Epithelial cell of proximal tubule (primary cell): ENCODE results near the gene ZC3HAV1L. TPM values are rescaled to one million over a fixed set of nuclear protein-coding genes. Genes with fewer than 3 reads are reported as not detected.

Experiments used
- DNase-seq: peaks from one replicate; pipeline ENCODE4 v3.0.0-alpha.2; 2011; ENCODE audit warnings: low read depth
- H3K4me3 ChIP-seq: 2 replicates; pipeline ENCODE4 v1.5.1; 2011; ENCODE audit warnings: low read depth, mild to moderate bottlenecking, low read length
- total RNA-seq: library from RNA; depleted of rRNA; stranded (reverse); fragments of >200 nt; gene quantifications from 2 replicates; pipeline ENCODE4 v1.2.3, GENCODE V29; 2015
- TF ChIP-seq, protein P1 (sequence below): conservative IDR thresholded peaks from 2 replicates; pipeline ENCODE4 v1.5.1; 2012; ENCODE audit warnings: low read depth, mild to moderate bottlenecking, low read length

ZC3HAV1L gene
- total RNA-seq, 1 donor from 2014 or later: 39.3 TPM

DNA sequence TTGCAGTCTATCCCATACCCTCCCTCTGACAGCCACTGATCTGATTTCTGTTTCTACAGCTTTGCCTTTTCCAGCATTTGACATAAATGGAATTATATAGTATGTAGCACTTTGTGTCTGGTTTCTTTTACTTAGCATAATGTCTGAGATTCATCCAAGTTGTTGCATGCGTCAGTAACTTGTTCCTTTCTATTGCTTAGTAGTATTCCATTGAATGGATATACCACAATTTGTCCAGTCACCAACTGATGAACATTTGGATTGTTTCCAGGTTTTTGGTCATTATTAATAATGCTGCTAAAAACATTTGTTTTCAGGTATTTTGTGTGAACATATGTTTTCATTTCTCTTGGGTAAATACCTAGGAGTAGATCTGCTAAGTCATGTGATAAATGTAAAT is 48.2 kb downstream of the ZC3HAV1L start:
- no peak overlapping the region for H3K4me3 ChIP-seq
- TF ChIP-seq, protein P1, sequence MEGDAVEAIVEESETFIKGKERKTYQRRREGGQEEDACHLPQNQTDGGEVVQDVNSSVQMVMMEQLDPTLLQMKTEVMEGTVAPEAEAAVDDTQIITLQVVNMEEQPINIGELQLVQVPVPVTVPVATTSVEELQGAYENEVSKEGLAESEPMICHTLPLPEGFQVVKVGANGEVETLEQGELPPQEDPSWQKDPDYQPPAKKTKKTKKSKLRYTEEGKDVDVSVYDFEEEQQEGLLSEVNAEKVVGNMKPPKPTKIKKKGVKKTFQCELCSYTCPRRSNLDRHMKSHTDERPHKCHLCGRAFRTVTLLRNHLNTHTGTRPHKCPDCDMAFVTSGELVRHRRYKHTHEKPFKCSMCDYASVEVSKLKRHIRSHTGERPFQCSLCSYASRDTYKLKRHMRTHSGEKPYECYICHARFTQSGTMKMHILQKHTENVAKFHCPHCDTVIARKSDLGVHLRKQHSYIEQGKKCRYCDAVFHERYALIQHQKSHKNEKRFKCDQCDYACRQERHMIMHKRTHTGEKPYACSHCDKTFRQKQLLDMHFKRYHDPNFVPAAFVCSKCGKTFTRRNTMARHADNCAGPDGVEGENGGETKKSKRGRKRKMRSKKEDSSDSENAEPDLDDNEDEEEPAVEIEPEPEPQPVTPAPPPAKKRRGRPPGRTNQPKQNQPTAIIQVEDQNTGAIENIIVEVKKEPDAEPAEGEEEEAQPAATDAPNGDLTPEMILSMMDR: no peak
- no peak for DNase-seq

DNA sequence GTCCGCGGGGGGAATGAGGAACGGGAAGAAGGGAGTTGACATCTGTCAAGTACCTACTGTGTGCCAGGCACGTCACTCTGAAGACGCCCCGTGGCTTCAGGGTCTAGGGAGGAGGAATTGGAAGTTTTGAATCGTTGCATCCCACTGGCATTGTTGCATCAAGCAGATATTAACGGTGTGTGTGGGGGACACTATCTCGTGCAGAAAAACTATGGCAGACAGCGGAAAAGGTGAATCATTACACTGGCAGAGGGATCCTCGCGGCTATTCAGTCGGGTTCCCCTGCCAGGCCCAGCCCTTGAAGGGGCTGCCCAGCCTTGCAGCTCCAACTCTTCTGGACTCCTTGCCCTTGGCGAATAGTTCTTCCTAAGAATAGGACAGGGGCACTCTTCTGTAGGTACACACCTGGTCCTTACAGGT is 53.6 kb downstream of the ZC3HAV1L start:
- TF ChIP-seq, protein P1: no peak
- DNase-seq: no peak
- peak overlapping the region; percentile 63 for H3K4me3 ChIP-seq

DNA sequence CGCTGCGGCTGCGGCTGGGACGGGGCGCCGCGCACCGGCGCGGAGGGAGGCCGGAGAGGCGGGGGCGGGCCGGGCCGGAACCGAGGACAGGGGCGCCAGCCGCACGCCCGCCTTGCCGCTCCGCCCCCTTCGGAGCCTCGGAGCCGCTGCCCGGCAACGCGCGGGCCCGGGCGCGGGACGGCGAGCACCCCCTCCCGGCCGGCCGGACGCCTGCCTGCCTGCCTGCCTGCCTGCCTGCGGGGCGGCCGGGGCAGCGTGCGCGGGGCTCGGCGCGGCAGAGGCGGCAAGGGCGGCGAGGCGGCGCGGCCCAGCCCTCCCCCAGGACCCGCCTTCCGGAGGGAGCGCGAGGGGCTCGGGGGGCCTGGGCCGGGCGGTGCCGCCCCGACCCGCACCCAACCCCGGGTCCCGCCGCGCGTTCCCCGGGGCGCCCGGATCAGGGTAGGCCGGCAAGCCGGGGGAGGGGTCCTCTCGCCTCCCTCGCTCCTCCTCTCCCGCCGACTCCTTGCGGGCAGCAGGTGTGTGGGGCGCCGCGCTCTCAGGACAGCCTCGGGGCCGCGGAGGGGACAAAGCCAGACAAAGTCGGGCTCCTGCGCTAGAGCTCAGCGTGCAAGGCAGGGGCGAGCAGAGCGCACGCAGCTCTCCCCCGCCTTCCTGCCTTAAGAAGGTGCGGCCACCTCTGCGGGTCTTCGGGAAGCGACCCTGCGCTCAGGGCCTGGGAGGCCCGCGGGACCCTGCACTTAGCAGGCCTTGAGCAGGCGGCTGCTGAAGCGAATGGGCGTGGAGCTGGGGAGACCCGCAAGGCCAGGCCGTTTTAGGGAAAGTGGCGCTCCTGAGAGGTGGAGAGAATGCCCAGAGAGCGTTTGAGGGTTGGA is 54.3 kb downstream of the ZC3HAV1L start, which contains the start of gene KIAA1549:
Gene KIAA1549, minus strand, starts transcription at position 58 of the 872 bp plus-strand sequence. CDS start 120 bp downstream, outside the sequence.
- H3K4me3 ChIP-seq: peak within 1 kb of the TSS; percentile 71
- no peak for DNase-seq
- TF ChIP-seq, protein P1: no peak

DNA sequence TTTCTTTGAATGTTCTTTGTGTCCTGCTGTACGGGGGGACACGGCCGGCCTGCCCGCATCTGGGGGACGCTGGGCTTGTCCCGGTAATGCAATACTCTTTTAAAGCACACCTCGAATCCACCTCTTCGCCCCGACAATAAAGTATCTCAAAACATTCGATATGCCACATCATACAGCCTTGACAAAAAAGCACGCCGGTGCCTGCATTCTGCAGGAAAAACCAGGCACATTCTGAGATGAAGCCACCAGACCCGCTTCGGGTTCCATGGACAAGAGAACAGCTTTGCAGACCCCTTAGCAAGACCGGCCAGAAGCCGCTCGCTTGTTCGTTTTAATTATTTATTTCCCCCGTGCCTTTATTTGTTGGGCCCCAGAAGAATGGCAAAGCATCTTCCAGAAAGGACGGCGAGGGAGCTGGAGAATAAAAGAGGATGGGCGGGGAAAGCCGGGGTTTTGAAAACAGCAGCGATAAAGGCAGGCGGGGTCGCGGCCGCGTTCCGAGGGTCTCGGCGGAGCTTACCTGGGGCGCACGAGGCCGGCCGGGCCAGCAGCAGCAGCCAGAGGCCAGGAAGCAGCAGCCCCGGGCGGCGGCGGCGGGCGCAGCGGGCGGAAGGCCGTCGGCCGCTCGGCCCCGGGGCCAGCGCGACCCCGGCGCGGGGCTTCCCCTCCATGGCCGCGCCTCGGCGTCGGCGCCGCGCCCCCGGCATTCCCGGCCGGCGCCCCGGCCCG is 55.1 kb downstream of the ZC3HAV1L start:
- no peak for DNase-seq
- TF ChIP-seq, protein P1: no peak
- peak overlapping the region; percentile 71 for H3K4me3 ChIP-seq

DNA sequence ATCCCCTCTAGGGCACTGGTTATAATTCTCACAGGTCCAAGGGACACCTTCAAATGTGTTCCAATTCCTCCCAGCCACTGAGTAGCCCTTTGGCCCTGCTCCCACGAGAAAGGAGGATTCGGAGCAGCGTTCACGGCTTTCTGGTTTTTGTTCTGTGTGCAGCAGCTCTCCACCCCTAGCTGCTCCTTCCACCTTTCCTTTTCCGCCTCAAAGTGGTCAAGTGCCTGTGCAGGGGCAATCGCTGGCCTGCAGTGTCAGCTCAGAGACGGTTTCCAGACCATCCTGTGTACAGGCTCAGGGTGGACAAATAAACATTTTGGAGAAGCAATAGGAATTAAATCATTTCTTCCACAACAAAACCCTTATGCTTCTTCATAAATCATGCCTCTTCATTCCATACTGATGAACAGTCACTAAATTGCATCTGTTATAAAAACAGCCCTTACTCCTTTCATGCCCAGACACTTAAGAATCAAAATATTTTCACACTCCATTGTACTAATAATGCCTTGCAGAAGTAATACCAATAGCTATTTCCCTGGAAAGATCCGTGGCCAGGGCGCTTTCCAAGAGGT is 55.8 kb downstream of the ZC3HAV1L start:
- DNase-seq: no peak
- TF ChIP-seq, protein P1: no peak
- peak overlapping the region; percentile 71 for H3K4me3 ChIP-seq

DNA sequence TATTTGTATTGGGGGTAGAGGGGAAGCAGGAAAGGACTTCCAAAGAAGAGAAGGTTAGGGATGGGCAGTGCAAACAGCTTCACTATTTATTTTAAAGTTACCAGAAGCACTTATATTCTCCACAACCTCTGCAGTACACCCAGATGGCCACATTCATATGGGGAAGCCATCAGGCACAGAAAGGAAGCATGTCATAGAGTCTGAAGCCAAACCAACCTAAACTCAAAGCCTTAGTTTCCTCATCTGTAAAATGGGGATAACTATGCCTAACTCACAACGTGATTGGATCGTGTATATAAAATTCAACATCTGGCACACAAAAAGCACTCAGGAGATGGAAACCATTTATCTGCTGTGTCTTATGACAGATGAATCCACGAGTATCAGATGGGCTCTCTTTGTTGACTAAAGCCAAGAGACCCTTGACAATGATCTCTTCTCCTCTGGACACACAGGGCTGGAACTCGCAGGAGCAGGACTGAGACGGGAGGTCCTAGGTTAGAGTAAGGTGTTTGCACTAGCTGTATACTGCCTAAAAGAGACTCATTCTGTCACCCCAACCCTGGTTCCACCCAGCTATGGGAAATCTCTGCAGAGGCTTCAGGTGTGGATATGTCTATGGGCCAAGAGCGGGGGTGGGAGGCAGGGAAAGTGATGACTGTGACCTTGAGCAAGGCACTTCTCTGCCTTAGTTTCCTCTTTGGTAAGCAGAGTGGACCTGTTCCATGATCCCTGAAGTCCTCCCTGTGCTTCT is 56.4 kb downstream of the ZC3HAV1L start:
- TF ChIP-seq, protein P1: peak; percentile 26
- DNase-seq: no peak
- peak overlapping the region; percentile 71 for H3K4me3 ChIP-seq
